NB4 (cell line): ENCODE measurements around the gene GYS2.

Source experiments
- DNase-seq: peaks from one replicate; pipeline ENCODE4 v3.0.0; 2010; ENCODE audit warnings: low read depth
- H3K4me3 ChIP-seq: one replicate; pipeline ENCODE4 v1.5.1; 2011; ENCODE audit warnings: mild to moderate bottlenecking, low read depth, low read length, moderate library complexity
- MYC ChIP-seq: IDR thresholded peaks from 2 replicates; pipeline ENCODE4 v1.6.1; 2011; ENCODE audit warnings: low read depth, low read length
- POLR2A ChIP-seq: IDR thresholded peaks from 2 replicates; pipeline ENCODE4 v1.6.1; 2011; ENCODE audit warnings: mild to moderate bottlenecking; ENCODE audit not compliant: insufficient read length; ENCODE audit errors: extremely low read depth
- TF ChIP-seq, protein P1 (sequence below): IDR thresholded peaks from 2 replicates; pipeline ENCODE4 v1.6.1; 2011; ENCODE audit warnings: low read depth, low read length
- TF ChIP-seq, protein P2 (sequence below): IDR thresholded peaks from one replicate; pipeline ENCODE4 v1.5.1; 2012; ENCODE audit warnings: low read depth, low read length

Gene GYS2

DNA sequence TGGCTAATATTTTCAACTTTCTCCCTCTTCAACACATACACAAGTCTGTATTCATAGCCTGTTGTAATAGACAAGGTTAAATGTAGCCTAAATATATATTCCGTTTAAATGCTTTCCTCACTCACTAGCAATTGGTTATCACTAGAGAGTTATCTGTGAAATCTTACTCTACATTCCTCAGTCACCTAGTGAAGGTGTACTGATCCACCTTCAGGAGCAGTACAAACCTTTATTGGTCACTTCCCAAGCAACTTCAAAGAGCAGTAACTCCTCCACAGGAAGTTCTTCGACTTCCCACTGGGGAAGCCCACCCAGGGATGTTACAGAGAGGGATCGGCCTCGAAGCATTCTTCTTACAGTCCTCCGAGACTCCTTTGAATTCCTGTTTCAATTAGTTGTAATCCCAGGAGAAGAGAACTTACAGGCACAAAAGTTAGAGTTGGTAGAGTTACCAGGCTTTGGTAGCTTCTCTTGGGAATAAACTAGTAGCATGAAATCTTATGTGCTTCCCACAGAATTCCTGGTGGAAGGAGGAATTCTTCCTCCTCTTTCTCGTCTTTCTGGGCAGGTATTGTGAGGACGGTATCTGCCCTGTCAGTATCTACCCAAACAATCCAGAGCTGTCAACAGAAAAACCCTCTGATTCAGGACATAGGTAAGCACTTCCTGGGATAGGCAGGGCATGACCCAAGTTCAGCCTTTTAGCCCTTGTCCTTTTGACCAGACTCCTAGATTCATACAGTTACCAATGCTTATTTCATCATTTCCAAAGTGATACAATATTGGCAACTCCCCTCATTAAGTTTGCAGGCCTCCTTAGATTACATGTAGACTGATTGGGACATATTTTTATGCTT, at the start of gene GYS2:
Gene GYS2, minus strand, starts transcription at position 603 of the 857 bp plus-strand sequence. Its CDS starts 255 bp downstream, at position 348.
- no peak for DNase-seq
- no peak within 1 kb of the TSS for H3K4me3 ChIP-seq
- TF ChIP-seq MYC, result no peak
- TF ChIP-seq, protein P1, sequence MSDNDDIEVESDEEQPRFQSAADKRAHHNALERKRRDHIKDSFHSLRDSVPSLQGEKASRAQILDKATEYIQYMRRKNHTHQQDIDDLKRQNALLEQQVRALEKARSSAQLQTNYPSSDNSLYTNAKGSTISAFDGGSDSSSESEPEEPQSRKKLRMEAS, result no peak
- TF ChIP-seq, protein P2, sequence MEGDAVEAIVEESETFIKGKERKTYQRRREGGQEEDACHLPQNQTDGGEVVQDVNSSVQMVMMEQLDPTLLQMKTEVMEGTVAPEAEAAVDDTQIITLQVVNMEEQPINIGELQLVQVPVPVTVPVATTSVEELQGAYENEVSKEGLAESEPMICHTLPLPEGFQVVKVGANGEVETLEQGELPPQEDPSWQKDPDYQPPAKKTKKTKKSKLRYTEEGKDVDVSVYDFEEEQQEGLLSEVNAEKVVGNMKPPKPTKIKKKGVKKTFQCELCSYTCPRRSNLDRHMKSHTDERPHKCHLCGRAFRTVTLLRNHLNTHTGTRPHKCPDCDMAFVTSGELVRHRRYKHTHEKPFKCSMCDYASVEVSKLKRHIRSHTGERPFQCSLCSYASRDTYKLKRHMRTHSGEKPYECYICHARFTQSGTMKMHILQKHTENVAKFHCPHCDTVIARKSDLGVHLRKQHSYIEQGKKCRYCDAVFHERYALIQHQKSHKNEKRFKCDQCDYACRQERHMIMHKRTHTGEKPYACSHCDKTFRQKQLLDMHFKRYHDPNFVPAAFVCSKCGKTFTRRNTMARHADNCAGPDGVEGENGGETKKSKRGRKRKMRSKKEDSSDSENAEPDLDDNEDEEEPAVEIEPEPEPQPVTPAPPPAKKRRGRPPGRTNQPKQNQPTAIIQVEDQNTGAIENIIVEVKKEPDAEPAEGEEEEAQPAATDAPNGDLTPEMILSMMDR, result no peak

DNA sequence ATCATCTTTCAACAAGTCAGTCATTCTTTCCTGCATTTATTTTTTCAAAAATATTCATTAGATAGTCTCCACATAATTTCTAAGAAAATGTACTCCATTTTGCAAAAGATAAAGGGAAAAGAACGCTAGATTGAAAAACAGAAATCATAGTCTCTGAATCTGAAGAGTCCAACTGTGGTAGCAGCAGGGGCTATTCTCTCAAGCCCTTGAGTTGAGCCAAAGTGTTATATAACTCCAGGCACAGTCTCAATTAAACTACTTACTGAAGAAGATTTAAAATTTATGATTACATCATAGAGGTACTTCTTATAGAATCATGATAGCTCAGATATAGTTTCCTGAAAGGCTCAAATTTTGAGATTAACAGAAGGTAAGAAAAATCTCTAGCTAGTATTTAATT, 47.2 kb upstream of the GYS2 start:
- no peak for DNase-seq
- no peak for TF ChIP-seq POLR2A
- TF ChIP-seq, protein P1, result no peak
- TF ChIP-seq, protein P2, result no peak
- no peak for TF ChIP-seq MYC
- H3K4me3 ChIP-seq, result peak overlapping the region; percentile 27

DNA sequence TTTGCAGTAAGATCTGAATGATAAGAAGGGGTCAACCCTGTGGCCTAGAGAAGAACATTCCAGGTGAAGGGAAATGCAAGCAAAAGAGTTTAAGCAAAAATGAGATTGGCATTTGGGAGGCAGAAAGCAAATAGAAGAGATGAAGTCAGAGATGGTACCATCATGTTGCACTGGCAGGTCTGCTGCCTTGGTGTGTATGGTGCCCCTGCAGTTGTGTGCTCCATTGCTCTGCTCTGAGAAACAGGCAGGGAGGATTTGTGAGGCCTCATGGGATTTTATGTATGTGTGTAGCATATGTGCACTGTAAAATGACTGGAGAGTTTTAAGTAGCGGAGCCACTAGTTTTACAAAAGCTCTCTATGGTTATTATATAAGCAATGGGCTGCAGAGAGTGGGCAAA, 46.4 kb upstream of the GYS2 start:
- no peak overlapping the region for H3K4me3 ChIP-seq
- DNase-seq, result no peak
- TF ChIP-seq MYC (no peak), POLR2A (no peak)
- TF ChIP-seq, protein P1, result no peak
- TF ChIP-seq, protein P2, result no peak

DNA sequence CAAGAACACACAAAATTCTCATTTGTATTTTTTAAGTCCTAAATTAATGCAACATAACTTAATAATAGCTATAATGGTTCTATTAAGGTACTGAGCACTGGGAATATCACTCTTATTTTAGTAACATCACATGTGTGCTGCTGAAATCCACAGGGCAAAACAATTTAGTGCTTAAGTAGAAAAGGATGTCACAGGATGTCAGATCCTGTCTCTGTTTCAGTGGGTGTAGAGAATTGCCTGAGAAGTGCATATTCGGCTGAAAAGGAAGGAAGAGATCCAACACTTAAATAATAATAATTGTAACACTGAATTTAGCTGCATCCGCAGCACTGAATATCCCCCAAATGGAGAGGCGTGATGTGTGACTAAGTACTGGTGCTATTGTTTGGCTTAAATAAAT, 44.4 kb upstream of the GYS2 start:
- TF ChIP-seq, protein P2, result no peak
- no peak for TF ChIP-seq MYC
- TF ChIP-seq, protein P1, result no peak
- no peak for TF ChIP-seq POLR2A
- no peak for DNase-seq
- H3K4me3 ChIP-seq, result no peak overlapping the region

DNA sequence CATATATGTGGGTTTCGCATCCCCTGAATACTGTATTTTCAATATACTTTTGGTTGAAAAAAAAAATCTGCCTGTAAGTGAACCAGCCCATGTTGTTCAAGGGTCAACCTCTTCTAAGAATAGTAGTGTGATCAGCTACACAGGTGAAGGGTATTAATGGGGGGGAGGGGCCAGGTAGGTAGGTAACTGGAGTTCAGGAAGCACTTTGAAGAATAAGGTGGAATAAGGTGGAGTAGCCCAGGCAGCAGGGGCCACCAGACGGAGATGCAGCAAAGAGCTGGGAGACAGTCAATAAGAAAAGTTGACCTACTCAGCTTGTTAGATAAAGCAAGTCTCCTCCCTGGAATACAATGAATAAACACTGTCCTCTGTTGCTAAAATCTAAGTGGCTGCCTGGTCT, 43.7 kb upstream of the GYS2 start:
- TF ChIP-seq, protein P2, result no peak
- peak; percentile 32 for TF ChIP-seq POLR2A
- TF ChIP-seq, protein P1, result no peak
- DNase-seq, result no peak
- H3K4me3 ChIP-seq, result no peak overlapping the region
